SKM-1 (cell line): ENCODE data around the gene HS6ST2.

Experiments used
- DNase-seq: peaks from one replicate; lab custom pipeline; 2025; ENCODE audit not compliant: unreplicated experiment; lab: John Stamatoyannopoulos, UW

The HS6ST2 gene

GRCh38 chrX:132853040-132853439, 105.4 kb downstream of the HS6ST2 start:
- DNase-seq, result no peak

GRCh38 chrX:132848296-132848970, 110.0 kb downstream of the HS6ST2 start:
- DNase-seq, result no peak

GRCh38 chrX:132843363-132843762, 115.1 kb downstream of the HS6ST2 start:
- DNase-seq, result no peak

- no peak for DNase-seq
Measured at GRCh38 chrX:132842460-132843238, 115.8 kb downstream of the HS6ST2 start.

- DNase-seq, result no peak
Measured at GRCh38 chrX:132837967-132838366, 120.5 kb downstream of the HS6ST2 start.

GRCh38 chrX:132837126-132837525, 121.3 kb downstream of the HS6ST2 start:
- DNase-seq, result no peak

- DNase-seq, result no peak
Measured at GRCh38 chrX:132836471-132836870, 122.0 kb downstream of the HS6ST2 start.

GRCh38 chrX:132834741-132835140, 123.7 kb downstream of the HS6ST2 start:
- DNase-seq, result no peak

GRCh38 chrX:132834109-132834508, 124.3 kb downstream of the HS6ST2 start:
- no peak for DNase-seq

GRCh38 chrX:132833373-132833772, 125.1 kb downstream of the HS6ST2 start:
- no peak for DNase-seq

- no peak for DNase-seq
Measured at GRCh38 chrX:132831336-132831973, 127.0 kb downstream of the HS6ST2 start.

GRCh38 chrX:132822634-132823012, 135.8 kb downstream of the HS6ST2 start:
- no peak for DNase-seq

GRCh38 chrX:132821974-132822633, 136.3 kb downstream of the HS6ST2 start:
- no peak for DNase-seq

GRCh38 chrX:132820675-132821074, 137.8 kb downstream of the HS6ST2 start:
- no peak for DNase-seq

GRCh38 chrX:132819711-132820264, 138.6 kb downstream of the HS6ST2 start:
- no peak for DNase-seq

- no peak for DNase-seq
Measured at GRCh38 chrX:132818638-132819037, 139.8 kb downstream of the HS6ST2 start.

- DNase-seq, result no peak
Measured at GRCh38 chrX:132815643-132816042, 142.8 kb downstream of the HS6ST2 start.

- no peak for DNase-seq
Measured at GRCh38 chrX:132810964-132811712, 147.3 kb downstream of the HS6ST2 start.

- no peak for DNase-seq
Measured at GRCh38 chrX:132810488-132810887, 147.9 kb downstream of the HS6ST2 start.

GRCh38 chrX:132809581-132809980, 148.8 kb downstream of the HS6ST2 start:
- no peak for DNase-seq
